Measurements from ENCODE around the gene SLC12A7.
"Not testable (repeated sequence)": the region's sequence is repeated elsewhere in the genome, so short reads cannot be mapped to it uniquely, and the experiment has no call there.

The SLC12A7 gene

GRCh38 chr5:1140818-1141189, 28.9 kb upstream of the SLC12A7 start:
- DNase-seq (ENCODE audit: low read depth) = no peak

- DNase-seq (ENCODE audit: low read depth) = no peak
Measured at GRCh38 chr5:1140171-1140817, 28.4 kb upstream of the SLC12A7 start.

GRCh38 chr5:1139331-1140170, 27.7 kb upstream of the SLC12A7 start:
- DNase-seq (ENCODE audit: low read depth) = no peak

GRCh38 chr5:1138445-1139245, 26.8 kb upstream of the SLC12A7 start:
- DNase-seq (ENCODE audit: low read depth) = no peak

- DNase-seq (ENCODE audit: low read depth) = no peak
Measured at GRCh38 chr5:1137567-1138444, 25.9 kb upstream of the SLC12A7 start.

- no peak for DNase-seq (ENCODE audit: low read depth)
Measured at GRCh38 chr5:1136814-1137213, 25.0 kb upstream of the SLC12A7 start.

- DNase-seq (ENCODE audit: low read depth) = no peak
Measured at GRCh38 chr5:1135696-1136525, 24.0 kb upstream of the SLC12A7 start.

- no peak for DNase-seq (ENCODE audit: low read depth)
Measured at GRCh38 chr5:1134478-1134877, 22.6 kb upstream of the SLC12A7 start.

GRCh38 chr5:1133510-1134201, 21.8 kb upstream of the SLC12A7 start:
- no peak for DNase-seq (ENCODE audit: low read depth)

- DNase-seq (ENCODE audit: low read depth) = no peak
Measured at GRCh38 chr5:1133108-1133507, 21.2 kb upstream of the SLC12A7 start.

- DNase-seq (ENCODE audit: low read depth) = no peak
Measured at GRCh38 chr5:1132570-1132969, 20.7 kb upstream of the SLC12A7 start.

- DNase-seq (ENCODE audit: low read depth) = no peak
Measured at GRCh38 chr5:1131726-1132125, 19.9 kb upstream of the SLC12A7 start.

- no peak for DNase-seq (ENCODE audit: low read depth)
Measured at GRCh38 chr5:1131191-1131621, 19.3 kb upstream of the SLC12A7 start.

GRCh38 chr5:1130218-1130946, 18.5 kb upstream of the SLC12A7 start:
- no peak for DNase-seq (ENCODE audit: low read depth)

- no peak for DNase-seq (ENCODE audit: low read depth)
Measured at GRCh38 chr5:1129711-1130055, 17.8 kb upstream of the SLC12A7 start.

GRCh38 chr5:1128977-1129710, 17.3 kb upstream of the SLC12A7 start:
- no peak for DNase-seq (ENCODE audit: low read depth)

GRCh38 chr5:1127959-1128785, 16.3 kb upstream of the SLC12A7 start:
- DNase-seq (ENCODE audit: low read depth) = no peak

GRCh38 chr5:1125695-1126094, 13.8 kb upstream of the SLC12A7 start:
- DNase-seq (ENCODE audit: low read depth) = not testable (repeated sequence)
